Measurements from ENCODE around the gene DSCAML1. TPM values are rescaled to one million over a fixed set of nuclear protein-coding genes. Genes with fewer than 3 reads are reported as not detected.
A peak's percentile ranks its signal among the peaks of the same experiment; 100 is the strongest.

The DSCAML1 gene
- total RNA-seq, 1 experiment from 2014 or later, result not detected

DNA sequence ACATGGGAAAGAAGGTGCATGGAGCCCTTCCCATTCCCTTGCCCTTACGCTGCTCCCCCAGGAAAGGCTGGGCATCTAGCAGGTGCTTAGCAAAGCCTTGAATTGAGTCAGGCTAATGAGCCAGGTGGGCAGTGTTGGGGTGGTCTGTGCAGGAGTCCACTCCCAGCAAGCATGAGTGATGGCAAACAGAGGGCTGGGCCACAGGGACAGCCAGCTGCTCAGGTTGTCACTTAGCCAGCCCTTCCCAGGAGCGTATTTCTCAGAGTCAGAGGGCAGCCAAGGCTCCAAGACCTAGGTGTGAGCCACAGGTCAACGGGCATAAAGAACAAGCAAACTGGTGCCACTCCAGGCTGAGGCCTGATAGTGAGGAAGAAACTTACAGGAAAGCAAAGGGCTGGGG lies 149.8 kb downstream of the DSCAML1 start:
- Histone ChIP-seq H3K9me2 (replicated peaks; ENCODE audit: low read length) (no peaks in the 10 kb centered on the region), H3K36me3 (ENCODE audit: low read depth, low read length) (no peaks in the 10 kb centered on the region), H3K4me2 (ENCODE audit: low read length) (no peak overlapping the region), H3K4me1 (ENCODE audit: insufficient read depth, low read length) (no peaks in the 10 kb centered on the region), H3K9ac (ENCODE audit: low read length) (no peak overlapping the region), H3K27ac (ENCODE audit: low read length) (no peak overlapping the region), H3K4me3 (ENCODE audit: low read length) (no peak overlapping the region), H3K27me3 (ENCODE audit: low read length) (peaks cover 88% of the 10 kb centered on the region), H3K9me3 (ENCODE audit: low read length) (no peaks in the 10 kb centered on the region), H3K79me2 (ENCODE audit: low read length) (no peaks in the 10 kb centered on the region), H3F3A (ENCODE audit: low read length, unreplicated experiment) (no peaks in the 10 kb centered on the region), H2AFZ (ENCODE audit: low read length) (no peak overlapping the region), H4K20me1 (ENCODE audit: low read length) (no peaks in the 10 kb centered on the region)
- POLR2A ChIA-PET (ENCODE audit: unreplicated experiment), result no interaction called here
- DNase-seq, result no peak
- TF ChIP-seq, protein P1, sequence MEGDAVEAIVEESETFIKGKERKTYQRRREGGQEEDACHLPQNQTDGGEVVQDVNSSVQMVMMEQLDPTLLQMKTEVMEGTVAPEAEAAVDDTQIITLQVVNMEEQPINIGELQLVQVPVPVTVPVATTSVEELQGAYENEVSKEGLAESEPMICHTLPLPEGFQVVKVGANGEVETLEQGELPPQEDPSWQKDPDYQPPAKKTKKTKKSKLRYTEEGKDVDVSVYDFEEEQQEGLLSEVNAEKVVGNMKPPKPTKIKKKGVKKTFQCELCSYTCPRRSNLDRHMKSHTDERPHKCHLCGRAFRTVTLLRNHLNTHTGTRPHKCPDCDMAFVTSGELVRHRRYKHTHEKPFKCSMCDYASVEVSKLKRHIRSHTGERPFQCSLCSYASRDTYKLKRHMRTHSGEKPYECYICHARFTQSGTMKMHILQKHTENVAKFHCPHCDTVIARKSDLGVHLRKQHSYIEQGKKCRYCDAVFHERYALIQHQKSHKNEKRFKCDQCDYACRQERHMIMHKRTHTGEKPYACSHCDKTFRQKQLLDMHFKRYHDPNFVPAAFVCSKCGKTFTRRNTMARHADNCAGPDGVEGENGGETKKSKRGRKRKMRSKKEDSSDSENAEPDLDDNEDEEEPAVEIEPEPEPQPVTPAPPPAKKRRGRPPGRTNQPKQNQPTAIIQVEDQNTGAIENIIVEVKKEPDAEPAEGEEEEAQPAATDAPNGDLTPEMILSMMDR (conservative IDR thresholded peaks at IDR 0.05; ENCODE audit: low read depth, low read length), result no peak
- TF ChIP-seq EZH2phosphoT487 (IDR thresholded peaks at IDR 0.05; ENCODE audit: borderline replicate concordance, low read length) (no peak), EZH2 (IDR thresholded peaks at IDR 0.05; ENCODE audit: low read length, unreplicated experiment) (no peak)
- ATAC-seq, result no peak
- intact Hi-C loops (cut with micrococcal nuclease), result no loop called here
- CTCF ChIA-PET, result no interaction called here
- BruUV-seq (replicated peaks), result no TSS peak

DNA sequence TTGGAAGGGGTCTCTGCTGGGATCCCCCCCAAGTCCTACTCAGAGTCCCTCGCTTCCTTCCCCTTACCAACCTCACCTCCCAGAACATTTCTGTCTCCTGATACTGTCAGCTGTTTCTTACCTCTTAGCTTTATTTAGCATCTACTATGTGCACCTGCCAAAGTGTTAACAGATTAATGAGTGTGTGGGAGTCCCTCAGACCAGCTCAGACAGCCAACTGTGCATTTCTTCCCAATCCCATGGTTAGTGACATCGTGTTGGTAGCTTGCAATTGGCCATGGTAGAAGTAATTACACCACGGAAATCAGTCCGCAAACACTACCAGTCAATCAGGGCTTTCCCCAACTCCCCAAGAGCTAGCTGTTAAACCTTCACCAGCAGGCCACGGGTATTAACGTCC lies 150.6 kb downstream of the DSCAML1 start:
- POLR2A ChIA-PET (ENCODE audit: unreplicated experiment), result no interaction called here
- Histone ChIP-seq H3K4me2 (ENCODE audit: low read length) (no peak overlapping the region), H3F3A (ENCODE audit: low read length, unreplicated experiment) (no peaks in the 10 kb centered on the region), H3K27me3 (ENCODE audit: low read length) (peaks cover 90% of the 10 kb centered on the region), H3K4me1 (ENCODE audit: insufficient read depth, low read length) (no peaks in the 10 kb centered on the region), H3K9ac (ENCODE audit: low read length) (no peak overlapping the region), H3K36me3 (ENCODE audit: low read depth, low read length) (no peaks in the 10 kb centered on the region), H2AFZ (ENCODE audit: low read length) (no peak overlapping the region), H3K4me3 (ENCODE audit: low read length) (no peak overlapping the region), H3K79me2 (ENCODE audit: low read length) (no peaks in the 10 kb centered on the region), H4K20me1 (ENCODE audit: low read length) (no peaks in the 10 kb centered on the region), H3K9me3 (ENCODE audit: low read length) (no peaks in the 10 kb centered on the region), H3K27ac (ENCODE audit: low read length) (no peak overlapping the region), H3K9me2 (replicated peaks; ENCODE audit: low read length) (no peaks in the 10 kb centered on the region)
- intact Hi-C loops (cut with micrococcal nuclease), result no loop called here
- CTCF ChIA-PET, result no interaction called here
- TF ChIP-seq, protein P1 (conservative IDR thresholded peaks at IDR 0.05; ENCODE audit: low read depth, low read length), result no peak
- TF ChIP-seq EZH2 (IDR thresholded peaks at IDR 0.05; ENCODE audit: low read length, unreplicated experiment), result no peak
- no peak for TF ChIP-seq EZH2phosphoT487 (IDR thresholded peaks at IDR 0.05; ENCODE audit: borderline replicate concordance, low read length)
- ATAC-seq (no peak), DNase-seq (no peak)
- BruUV-seq (replicated peaks), result no TSS peak

DNA sequence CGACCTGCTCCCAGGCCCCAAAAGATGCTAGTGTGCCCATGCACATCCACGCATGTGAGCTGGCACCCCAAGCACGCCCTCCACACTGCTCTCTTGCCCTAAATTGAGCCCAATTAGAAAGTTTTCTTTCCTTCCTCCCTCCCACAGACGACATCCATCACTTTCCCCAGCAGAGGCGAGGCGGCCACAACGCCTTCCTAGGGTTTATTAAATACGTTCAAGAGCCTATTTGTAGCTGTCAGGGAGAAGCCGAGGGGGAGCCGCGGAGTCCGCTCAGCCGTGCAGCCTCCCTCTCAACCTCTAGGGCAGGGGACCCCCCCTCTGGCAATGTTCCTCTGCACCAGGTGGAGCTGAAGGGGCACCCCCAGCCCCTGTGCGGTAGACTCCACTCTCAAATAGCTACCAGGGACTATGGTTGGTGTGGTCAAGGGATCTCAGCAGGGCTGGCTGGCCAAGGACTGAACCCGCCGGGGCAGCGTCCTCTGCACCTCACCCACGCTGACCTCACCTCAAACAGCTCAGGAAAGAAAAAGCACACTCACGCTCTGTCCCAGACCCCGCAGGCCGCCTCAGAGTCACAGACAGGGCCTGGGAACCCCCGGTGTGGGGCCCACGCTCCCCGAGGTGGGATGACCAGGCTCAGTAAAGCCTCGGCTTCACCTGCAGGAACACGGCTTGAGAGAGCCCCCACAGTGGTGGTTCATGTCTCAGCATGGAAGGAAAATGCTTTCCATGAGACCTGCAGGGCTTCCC lies 152.4 kb downstream of the DSCAML1 start:
- DNase-seq (no peak), ATAC-seq (no peak)
- ChIA-PET POLR2A (ENCODE audit: unreplicated experiment) (no interaction called here), CTCF (no interaction called here)
- H3K4me2 ChIP-seq (ENCODE audit: low read length), result no peak overlapping the region
- H3K4me3 ChIP-seq (ENCODE audit: low read length), result no peak overlapping the region
- no peaks in the 10 kb centered on the region for H3K36me3 ChIP-seq (ENCODE audit: low read depth, low read length)
- no peak overlapping the region for H3K27ac ChIP-seq (ENCODE audit: low read length)
- H3K9me2 ChIP-seq (replicated peaks; ENCODE audit: low read length), result no peaks in the 10 kb centered on the region
- H3K9ac ChIP-seq (ENCODE audit: low read length), result no peak overlapping the region
- peaks cover 90% of the 10 kb centered on the region for H3K27me3 ChIP-seq (ENCODE audit: low read length)
- intact Hi-C loops (cut with micrococcal nuclease), result no loop called here
- H2AFZ ChIP-seq (ENCODE audit: low read length), result no peak overlapping the region
- no peaks in the 10 kb centered on the region for H3F3A ChIP-seq (ENCODE audit: low read length, unreplicated experiment)
- no TSS peak for BruUV-seq (replicated peaks)
- H3K4me1 ChIP-seq (ENCODE audit: insufficient read depth, low read length), result no peaks in the 10 kb centered on the region
- TF ChIP-seq, protein P1 (conservative IDR thresholded peaks at IDR 0.05; ENCODE audit: low read depth, low read length), result no peak
- TF ChIP-seq EZH2phosphoT487 (IDR thresholded peaks at IDR 0.05; ENCODE audit: borderline replicate concordance, low read length), result 0 out of 2 replicates have a peak, but pooled peaks have one; percentile 2
- no peak for TF ChIP-seq EZH2 (IDR thresholded peaks at IDR 0.05; ENCODE audit: low read length, unreplicated experiment)
- no peaks in the 10 kb centered on the region for H3K79me2 ChIP-seq (ENCODE audit: low read length)
- no peaks in the 10 kb centered on the region for H4K20me1 ChIP-seq (ENCODE audit: low read length)
- H3K9me3 ChIP-seq (ENCODE audit: low read length), result no peaks in the 10 kb centered on the region
